22Rv1 (cell line): ENCODE results near the gene TM4SF20.

Experiments used
- ZFX ChIP-seq: fragments of 450-650 bp; IDR thresholded peaks from 2 replicates; pipeline ENCODE4 v1.6.1; 2017; ENCODE audit warnings: antibody characterized with exemption, borderline replicate concordance
- TF ChIP-seq, protein P1 (sequence below): fragments of 450-650 bp; IDR thresholded peaks from 2 replicates; pipeline ENCODE4 v1.5.1; 2017; ENCODE audit warnings: mild to moderate bottlenecking

GRCh38 chr2:227413371-227413770, 34.3 kb upstream of the TM4SF20 start:
- TF ChIP-seq, protein P1, sequence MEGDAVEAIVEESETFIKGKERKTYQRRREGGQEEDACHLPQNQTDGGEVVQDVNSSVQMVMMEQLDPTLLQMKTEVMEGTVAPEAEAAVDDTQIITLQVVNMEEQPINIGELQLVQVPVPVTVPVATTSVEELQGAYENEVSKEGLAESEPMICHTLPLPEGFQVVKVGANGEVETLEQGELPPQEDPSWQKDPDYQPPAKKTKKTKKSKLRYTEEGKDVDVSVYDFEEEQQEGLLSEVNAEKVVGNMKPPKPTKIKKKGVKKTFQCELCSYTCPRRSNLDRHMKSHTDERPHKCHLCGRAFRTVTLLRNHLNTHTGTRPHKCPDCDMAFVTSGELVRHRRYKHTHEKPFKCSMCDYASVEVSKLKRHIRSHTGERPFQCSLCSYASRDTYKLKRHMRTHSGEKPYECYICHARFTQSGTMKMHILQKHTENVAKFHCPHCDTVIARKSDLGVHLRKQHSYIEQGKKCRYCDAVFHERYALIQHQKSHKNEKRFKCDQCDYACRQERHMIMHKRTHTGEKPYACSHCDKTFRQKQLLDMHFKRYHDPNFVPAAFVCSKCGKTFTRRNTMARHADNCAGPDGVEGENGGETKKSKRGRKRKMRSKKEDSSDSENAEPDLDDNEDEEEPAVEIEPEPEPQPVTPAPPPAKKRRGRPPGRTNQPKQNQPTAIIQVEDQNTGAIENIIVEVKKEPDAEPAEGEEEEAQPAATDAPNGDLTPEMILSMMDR = no peak
- TF ChIP-seq ZFX = no peak
